CD4-positive, alpha-beta T cell (primary cell): ENCODE data around the gene RUNX1. TPM values are rescaled to one million over a fixed set of nuclear protein-coding genes. Genes with fewer than 3 reads are reported as not detected.

ENCODE experiments used
- ATAC-seq: fragments of 200-7000 bp; cut with Tn5 transposase; one replicate; pipeline ENCODE4 v1.10.0; 2022; ENCODE audit warnings: mild to moderate bottlenecking; ENCODE audit not compliant: poor library complexity
- CTCF ChIA-PET: fragments of 350-600 bp; sonication (Branson Sonifier 250); formaldehyde crosslinking; loops from one replicate; lab custom pipeline; 2021; ENCODE audit warnings: antibody characterized with exemption, inconsistent platforms; lab: Charles Lee
- POLR2A ChIA-PET: fragments of 350-600 bp; sonication (Branson Sonifier 250); formaldehyde crosslinking; loops from one replicate; lab custom pipeline; 2021; ENCODE audit warnings: antibody characterized with exemption, inconsistent platforms; lab: Charles Lee
- DNase-seq, 14 experiments: peaks; one replicate each; pipeline ENCODE4 v3.0.0-alpha.2; 2013 to 2020; ENCODE audit warnings: mixed read lengths in 2 of 14
- H3K27ac ChIP-seq, 2 donors: one replicate each; pipeline versions ENCODE4 v1.5.1 to v1.7.0; 2013; ENCODE audit warnings: low read length in 2 of 2, low read depth in 1 of 2, mild to moderate bottlenecking in 1 of 2
- H3K27me3 ChIP-seq, 2 experiments: 1 replicate in 1 of 2; 2 replicates in 1 of 2; pipeline versions ENCODE4 v1.6.1 to v1.7.0; 2013; ENCODE audit warnings: low read length in 2 of 2, control low read depth in 1 of 2, mild to moderate bottlenecking in 1 of 2, moderate library complexity in 1 of 2; ENCODE audit not compliant: insufficient read depth in 2 of 2, control insufficient read depth in 1 of 2
- H3K36me3 ChIP-seq: one replicate; pipeline ENCODE4 v1.6.1; 2013; ENCODE audit warnings: low read length, control low read depth; ENCODE audit not compliant: insufficient read depth
- H3K4me1 ChIP-seq: one replicate; pipeline ENCODE4 v1.6.1; 2013; ENCODE audit warnings: low read length, control low read depth; ENCODE audit not compliant: insufficient read depth
- H3K4me3 ChIP-seq: one replicate; pipeline ENCODE4 v1.5.1; 2013; ENCODE audit warnings: mild to moderate bottlenecking, low read length, moderate library complexity
- H3K9me3 ChIP-seq, 2 experiments: 1 replicate in 1 of 2; 2 replicates in 1 of 2; pipeline versions ENCODE4 v1.6.1 to v1.7.0; 2013; ENCODE audit warnings: low read length in 2 of 2, mild to moderate bottlenecking in 2 of 2, control low read depth in 1 of 2, moderate library complexity in 1 of 2; ENCODE audit not compliant: control insufficient read depth in 1 of 2, insufficient read depth in 1 of 2
- H3K27ac Mint-ChIP-seq: one replicate; pipeline ENCODE4 v1.8.0; 2020; ENCODE audit warnings: mixed read lengths
- H3K27me3 Mint-ChIP-seq: one replicate; pipeline ENCODE4 v1.8.0; 2021; ENCODE audit warnings: mixed read lengths
- H3K36me3 Mint-ChIP-seq: one replicate; pipeline ENCODE4 v1.8.0; 2021; ENCODE audit warnings: low read depth, mixed read lengths
- H3K4me1 Mint-ChIP-seq: one replicate; pipeline ENCODE4 v1.8.0; 2021; ENCODE audit warnings: low read depth, mixed read lengths
- H3K4me3 Mint-ChIP-seq: one replicate; pipeline ENCODE4 v1.8.0; 2020; ENCODE audit warnings: mild to moderate bottlenecking, mixed read lengths
- H3K9me3 Mint-ChIP-seq: one replicate; pipeline ENCODE4 v1.8.0; 2020; ENCODE audit warnings: mixed read lengths
- CTCF ChIP-seq: fragments of 200-600 bp; IDR thresholded peaks from one replicate; pipeline ENCODE4 v1.8.0; 2022; ENCODE audit warnings: antibody characterized with exemption, mild to moderate bottlenecking
- intact Hi-C, 2 experiments: fragments of 100-400 bp; cut with DNase I in 1 of 2; cut with micrococcal nuclease in 1 of 2; formaldehyde crosslinking; loops; one replicate each; pipeline versions ENCODE4 v1.15.1 to v1.9.0; 2023 to 2025; cut with DNase I, micrococcal nuclease
- total RNA-seq, 174 experiments: library from RNA in 2 of 174; stranded (reverse) in 2 of 174; gene quantifications; one replicate each; pipeline ENCODE4 v1.2.3 and lab custom pipeline; 2021 to 2026

Gene RUNX1
- total RNA-seq, 2 experiments from 2014 or later = 71.7 to 74.3 TPM

GRCh38 chr21:35075546-35075945 is 26.4 kb upstream of the RUNX1 start:
- Histone ChIP-seq H3K27me3 (peaks cover 0 to 2% of the 10 kb centered on the region in 2 experiments), H3K4me3 (no peak overlapping the region), H3K9me3 (peaks cover 0 to 5% of the 10 kb centered on the region in 2 experiments), H3K27ac (no peak overlapping the region), H3K4me1 (no peaks in the 10 kb centered on the region), H3K36me3 (no peaks in the 10 kb centered on the region)
- Mint-ChIP-seq H3K4me1 (no peaks in the 10 kb centered on the region), H3K9me3 (peaks cover 10% of the 10 kb centered on the region), H3K4me3 (no peak overlapping the region), H3K27ac (no peak overlapping the region), H3K27me3 (no peaks in the 10 kb centered on the region), H3K36me3 (no peaks in the 10 kb centered on the region)
- intact Hi-C loops = no loop called here
- ATAC-seq = no peak
- DNase-seq = no peak
- ChIA-PET CTCF (no interaction called here), POLR2A (no interaction called here)
- no peak for TF ChIP-seq CTCF

- Histone ChIP-seq H3K4me1 (no peaks in the 10 kb centered on the region), H3K9me3 (peaks cover 0 to 5% of the 10 kb centered on the region in 2 experiments), H3K36me3 (no peaks in the 10 kb centered on the region), H3K4me3 (no peak overlapping the region), H3K27me3 (peaks cover 0 to 2% of the 10 kb centered on the region in 2 experiments), H3K27ac (no peak overlapping the region)
- Mint-ChIP-seq H3K4me3 (no peak overlapping the region), H3K36me3 (no peaks in the 10 kb centered on the region), H3K27me3 (no peaks in the 10 kb centered on the region), H3K4me1 (no peaks in the 10 kb centered on the region), H3K27ac (no peak overlapping the region), H3K9me3 (peaks cover 10% of the 10 kb centered on the region)
- TF ChIP-seq CTCF = no peak
- ATAC-seq (no peak), DNase-seq (no peak)
- intact Hi-C loops = no loop called here
- ChIA-PET CTCF (no interaction called here), POLR2A (no interaction called here)
Observed at GRCh38 chr21:35072960-35073359, 23.9 kb upstream of the RUNX1 start.

- Histone ChIP-seq H3K36me3 (no peaks in the 10 kb centered on the region), H3K27ac (no peak overlapping the region), H3K27me3 (peaks cover 0 to 2% of the 10 kb centered on the region in 2 experiments), H3K4me1 (no peaks in the 10 kb centered on the region), H3K4me3 (no peak overlapping the region), H3K9me3 (peaks cover 0 to 5% of the 10 kb centered on the region in 2 experiments)
- intact Hi-C loops = no loop called here
- TF ChIP-seq CTCF = no peak
- POLR2A ChIA-PET = no interaction called here
- H3K4me1 Mint-ChIP-seq = no peaks in the 10 kb centered on the region
- H3K27ac Mint-ChIP-seq = no peak overlapping the region
- H3K27me3 Mint-ChIP-seq = no peaks in the 10 kb centered on the region
- ATAC-seq (no peak), DNase-seq (no peak)
- no peaks in the 10 kb centered on the region for H3K36me3 Mint-ChIP-seq
- H3K4me3 Mint-ChIP-seq = no peak overlapping the region
- H3K9me3 Mint-ChIP-seq = peaks cover 10% of the 10 kb centered on the region
- CTCF ChIA-PET = no interaction called here
Observed at GRCh38 chr21:35072557-35072956, 23.5 kb upstream of the RUNX1 start.
